BJ (cell line): ENCODE measurements around the gene SNRNP70. TPM values are rescaled to one million over a fixed set of nuclear protein-coding genes. Genes with fewer than 3 reads are reported as not detected.

Experiments
- CTCF ChIA-PET: fragments of 350-600 bp; formaldehyde crosslinking; extraction: SDS; loops from one replicate; lab custom pipeline; 2021; ENCODE audit warnings: antibody characterized with exemption, inconsistent platforms; lab: Yijun Ruan, JAX
- POLR2A ChIA-PET: fragments of 300-600 bp; sonication (Branson Sonifier 250); formaldehyde crosslinking; extraction: SDS; loops from one replicate; lab custom pipeline; 2021; ENCODE audit warnings: antibody characterized with exemption; lab: Charles Lee
- DNase-seq: peaks from one replicate; pipeline ENCODE4 v3.0.0-alpha.2; 2011; ENCODE audit warnings: low read depth
- H3K27me3 ChIP-seq: 2 replicates; pipeline ENCODE4 v1.6.0; 2011; ENCODE audit warnings: low read length; ENCODE audit not compliant: control insufficient read depth, insufficient read depth
- H3K36me3 ChIP-seq: 2 replicates; pipeline ENCODE4 v1.5.1; 2011; ENCODE audit warnings: low read length; ENCODE audit not compliant: control insufficient read depth, insufficient read depth
- H3K4me3 ChIP-seq: 2 replicates; pipeline ENCODE4 v1.5.1; 2011; ENCODE audit warnings: low read depth, mild to moderate bottlenecking, control low read depth, low read length
- polyA plus RNA-seq: library from polyadenylated mRNA; depleted of rRNA; stranded (reverse); fragments of >200 nt; gene quantifications from 2 replicates; pipeline ENCODE4 v1.2.3, GENCODE V29; 2011
- TF ChIP-seq, protein P1 (sequence below): IDR thresholded peaks from 2 replicates; pipeline ENCODE4 v1.5.1; 2011; ENCODE audit warnings: low read depth, mild to moderate bottlenecking, control low read depth, inconsistent platforms, low read length, moderate library complexity; ENCODE audit not compliant: insufficient read depth

SNRNP70 gene
- polyA plus RNA-seq, 1 experiment = 268 TPM

DNA sequence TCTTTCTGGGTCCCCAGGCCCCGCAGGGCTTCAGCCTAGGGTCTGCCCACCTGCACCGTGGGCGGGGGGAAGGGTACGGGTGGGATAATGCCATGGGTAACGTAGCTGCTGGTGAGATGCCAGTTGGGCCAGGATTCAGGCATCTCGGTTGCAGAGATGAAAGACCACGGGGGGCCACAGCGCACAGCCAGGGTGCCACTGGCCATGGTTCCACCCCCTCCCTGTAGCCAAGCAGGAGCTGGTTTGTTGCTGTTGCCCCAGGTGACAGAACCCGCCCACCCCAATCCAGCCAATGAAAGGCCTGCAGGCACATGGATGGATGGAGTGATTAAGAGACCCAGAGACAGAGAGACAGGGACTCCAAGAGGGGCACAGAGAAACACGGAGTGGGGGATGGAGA lies 26.7 kb upstream of the SNRNP70 start:
- Histone ChIP-seq H3K36me3 (no peaks in the 10 kb centered on the region), H3K27me3 (no peaks in the 10 kb centered on the region), H3K4me3 (no peak overlapping the region)
- ChIA-PET CTCF (interaction anchor here (0.7 to 3.5 kb wide), 3 partner anchors 17 to 59 kb away, joined by 3 to 14 read pairs (median 7); no protein-coding TSS in a partner anchor), POLR2A (no interaction called here)
- DNase-seq = no peak
- TF ChIP-seq, protein P1, sequence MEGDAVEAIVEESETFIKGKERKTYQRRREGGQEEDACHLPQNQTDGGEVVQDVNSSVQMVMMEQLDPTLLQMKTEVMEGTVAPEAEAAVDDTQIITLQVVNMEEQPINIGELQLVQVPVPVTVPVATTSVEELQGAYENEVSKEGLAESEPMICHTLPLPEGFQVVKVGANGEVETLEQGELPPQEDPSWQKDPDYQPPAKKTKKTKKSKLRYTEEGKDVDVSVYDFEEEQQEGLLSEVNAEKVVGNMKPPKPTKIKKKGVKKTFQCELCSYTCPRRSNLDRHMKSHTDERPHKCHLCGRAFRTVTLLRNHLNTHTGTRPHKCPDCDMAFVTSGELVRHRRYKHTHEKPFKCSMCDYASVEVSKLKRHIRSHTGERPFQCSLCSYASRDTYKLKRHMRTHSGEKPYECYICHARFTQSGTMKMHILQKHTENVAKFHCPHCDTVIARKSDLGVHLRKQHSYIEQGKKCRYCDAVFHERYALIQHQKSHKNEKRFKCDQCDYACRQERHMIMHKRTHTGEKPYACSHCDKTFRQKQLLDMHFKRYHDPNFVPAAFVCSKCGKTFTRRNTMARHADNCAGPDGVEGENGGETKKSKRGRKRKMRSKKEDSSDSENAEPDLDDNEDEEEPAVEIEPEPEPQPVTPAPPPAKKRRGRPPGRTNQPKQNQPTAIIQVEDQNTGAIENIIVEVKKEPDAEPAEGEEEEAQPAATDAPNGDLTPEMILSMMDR = no peak

DNA sequence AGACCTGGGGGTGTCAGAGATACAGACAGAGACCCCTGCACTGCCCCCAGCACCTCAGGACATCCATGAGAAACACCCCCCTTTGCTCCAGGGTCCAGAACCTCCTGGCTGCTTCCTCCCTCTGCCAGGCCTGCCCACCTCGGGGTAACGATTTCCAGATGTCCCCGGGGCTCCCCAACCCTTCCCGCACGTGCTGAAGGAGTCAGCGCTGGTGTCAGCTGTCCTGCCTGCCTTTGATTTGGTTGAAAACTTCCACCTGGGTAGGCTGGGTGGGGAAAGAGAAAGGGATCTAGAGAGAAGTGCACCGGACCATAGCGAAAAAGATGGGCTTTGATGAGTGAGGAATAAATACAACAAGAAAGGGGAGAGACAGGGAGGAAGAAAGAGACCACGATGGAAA lies 26.2 kb upstream of the SNRNP70 start:
- H3K36me3 ChIP-seq = no peaks in the 10 kb centered on the region
- ChIA-PET POLR2A (no interaction called here), CTCF (interaction anchor here (0.8 to 3.5 kb wide), 4 partner anchors 16 to 67 kb away, joined by 3 to 14 read pairs (median 6); no protein-coding TSS in a partner anchor)
- no peak for DNase-seq
- TF ChIP-seq, protein P1 = no peak
- H3K27me3 ChIP-seq = peaks cover 1% of the 10 kb centered on the region; the same call in 1 of the 2 replicates
- no peak overlapping the region for H3K4me3 ChIP-seq

DNA sequence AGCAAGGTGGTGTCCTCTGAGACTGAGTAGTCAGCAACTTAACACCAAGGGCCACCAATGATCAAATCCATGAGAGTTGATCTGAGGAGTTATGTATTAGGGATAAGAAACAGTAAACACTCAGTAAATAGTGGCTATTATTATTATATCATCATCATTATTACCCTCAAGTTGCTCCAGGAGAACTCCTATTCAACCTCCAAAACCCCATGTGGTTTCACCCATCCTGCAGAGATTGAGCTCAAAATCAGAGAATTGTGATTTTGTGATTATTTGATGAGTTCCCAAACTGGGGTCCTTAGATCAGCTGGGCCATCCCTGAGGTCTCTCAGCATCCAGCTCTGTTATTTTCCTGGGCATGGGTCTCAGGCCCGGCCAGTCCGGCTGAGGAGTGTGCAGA lies 24.3 kb upstream of the SNRNP70 start:
- ChIA-PET CTCF (interaction anchor here (1.7 to 3.5 kb wide), 2 partner anchors 38 to 61 kb away, joined by 5 to 14 read pairs; no protein-coding TSS in a partner anchor), POLR2A (no interaction called here)
- Histone ChIP-seq H3K36me3 (no peaks in the 10 kb centered on the region), H3K27me3 (peaks cover 10% of the 10 kb centered on the region), H3K4me3 (no peak overlapping the region)
- TF ChIP-seq, protein P1 = no peak
- no peak for DNase-seq

DNA sequence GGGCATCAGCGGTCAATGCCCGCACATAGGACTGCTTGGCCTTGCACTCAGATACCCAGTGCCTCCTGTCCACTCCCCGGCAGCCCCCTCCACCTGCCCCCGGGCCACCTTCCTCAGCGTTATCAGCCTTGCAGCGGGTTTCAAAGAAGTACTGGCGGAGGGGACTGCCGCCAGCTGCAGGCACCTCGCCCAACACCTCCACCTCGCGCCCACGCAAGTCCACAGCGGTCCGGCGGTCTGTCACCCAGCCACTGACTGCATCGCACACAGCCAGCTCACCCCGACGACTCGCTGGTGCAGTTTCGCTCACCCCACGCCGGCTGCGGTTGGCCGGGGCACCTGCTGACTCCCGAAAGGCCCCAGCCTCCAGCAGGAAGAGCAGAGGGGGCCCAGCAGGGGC lies 23.8 kb upstream of the SNRNP70 start:
- H3K27me3 ChIP-seq = peaks cover 14% of the 10 kb centered on the region
- no peak for DNase-seq
- CTCF ChIA-PET = interaction anchor here (1.7 kb wide), 1 partner anchor 37 kb away, joined by 5 read pairs; no protein-coding TSS in a partner anchor
- no peaks in the 10 kb centered on the region for H3K36me3 ChIP-seq
- POLR2A ChIA-PET = no interaction called here
- TF ChIP-seq, protein P1 = no peak
- H3K4me3 ChIP-seq = no peak overlapping the region

DNA sequence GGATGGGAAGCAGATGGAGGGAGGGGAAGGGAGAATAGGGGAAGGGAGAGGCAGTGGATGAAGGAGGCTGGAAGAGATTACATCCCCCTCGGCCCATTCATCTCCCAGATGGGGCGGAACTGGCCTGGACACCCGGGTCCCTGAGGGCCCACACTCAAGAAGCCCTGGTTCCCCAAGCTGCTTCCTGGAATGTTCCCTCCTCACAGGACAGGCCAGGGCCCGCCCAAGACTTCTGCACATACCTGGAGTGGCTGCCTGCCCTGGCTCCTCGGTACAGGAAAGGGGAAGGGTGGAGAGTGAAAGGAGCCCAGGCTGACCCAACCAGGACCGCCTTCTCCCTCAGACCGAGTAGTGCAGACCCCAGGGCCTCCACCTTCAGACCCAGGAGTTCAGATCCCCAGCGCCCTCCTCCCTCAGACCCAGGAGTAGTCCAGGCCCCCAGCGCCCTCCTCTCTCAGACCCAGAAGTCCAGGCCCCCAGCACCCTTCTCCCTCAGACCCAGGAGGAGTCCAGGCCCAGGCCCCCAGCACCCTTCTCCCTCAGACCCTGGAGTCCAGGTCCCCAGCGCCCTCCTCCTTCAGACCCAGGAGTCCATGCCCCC lies 21.1 kb upstream of the SNRNP70 start:
- ChIA-PET CTCF (no interaction called here), POLR2A (no interaction called here)
- TF ChIP-seq, protein P1 = no peak
- no peak for DNase-seq
- Histone ChIP-seq H3K27me3 (peaks cover 17% of the 10 kb centered on the region), H3K36me3 (no peaks in the 10 kb centered on the region), H3K4me3 (no peak overlapping the region)
